ENCODE results near the gene UNC45A. TPM values are rescaled to one million over a fixed set of nuclear protein-coding genes. Genes with fewer than 3 reads are reported as not detected.

The UNC45A gene
- total and polyA plus RNA-seq, 2 of the 13 experiments (the other 11 are each of a cell fraction or from before 2014, with no cell fraction given), result 33.8 to 39.7 TPM

DNA sequence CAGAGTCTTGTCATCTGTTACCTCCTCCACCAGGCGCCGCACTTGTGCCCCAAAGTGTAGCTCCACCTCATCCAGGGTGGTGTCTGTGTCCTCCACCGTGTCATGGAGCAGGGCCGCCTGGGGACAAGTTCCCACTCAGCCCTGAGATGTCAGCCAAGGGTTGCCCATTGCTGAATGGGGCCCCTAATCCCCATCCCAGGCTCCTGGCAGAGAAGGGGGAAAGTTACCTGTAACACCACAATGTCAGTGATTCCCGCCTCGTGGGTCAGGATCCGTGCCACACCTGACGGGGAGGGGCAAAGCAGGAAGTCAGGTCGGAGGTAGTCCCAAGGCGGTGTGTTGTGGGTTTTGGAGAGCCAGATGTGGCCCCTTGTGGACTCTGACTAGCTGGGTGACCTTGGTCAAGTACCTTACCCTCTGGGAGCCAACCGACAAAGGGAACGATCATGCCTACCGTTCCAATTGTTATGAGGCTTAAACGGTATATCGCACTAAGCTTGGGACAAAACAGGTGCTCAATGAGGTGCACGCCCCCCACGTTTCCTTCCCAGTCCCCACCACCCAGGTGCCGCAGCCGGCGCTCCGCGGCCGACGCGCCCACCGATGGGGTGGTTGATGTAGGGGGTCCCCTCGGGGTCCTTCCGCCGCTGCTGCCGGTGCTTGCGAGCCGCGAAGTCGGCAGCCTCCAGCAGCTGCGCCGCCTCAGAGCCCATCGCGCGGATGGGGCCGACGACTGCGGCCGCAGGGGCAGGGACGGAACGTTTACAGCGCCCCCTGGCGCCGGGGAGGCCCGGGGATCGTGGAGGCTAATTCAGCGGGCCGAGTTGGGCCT, 3.0 kb upstream of the UNC45A start, which contains the start of gene HDDC3 (continued):
- TF ChIP-seq, protein P1, sequence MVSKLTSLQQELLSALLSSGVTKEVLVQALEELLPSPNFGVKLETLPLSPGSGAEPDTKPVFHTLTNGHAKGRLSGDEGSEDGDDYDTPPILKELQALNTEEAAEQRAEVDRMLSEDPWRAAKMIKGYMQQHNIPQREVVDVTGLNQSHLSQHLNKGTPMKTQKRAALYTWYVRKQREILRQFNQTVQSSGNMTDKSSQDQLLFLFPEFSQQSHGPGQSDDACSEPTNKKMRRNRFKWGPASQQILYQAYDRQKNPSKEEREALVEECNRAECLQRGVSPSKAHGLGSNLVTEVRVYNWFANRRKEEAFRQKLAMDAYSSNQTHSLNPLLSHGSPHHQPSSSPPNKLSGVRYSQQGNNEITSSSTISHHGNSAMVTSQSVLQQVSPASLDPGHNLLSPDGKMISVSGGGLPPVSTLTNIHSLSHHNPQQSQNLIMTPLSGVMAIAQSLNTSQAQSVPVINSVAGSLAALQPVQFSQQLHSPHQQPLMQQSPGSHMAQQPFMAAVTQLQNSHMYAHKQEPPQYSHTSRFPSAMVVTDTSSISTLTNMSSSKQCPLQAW (CRISPR knock-in tag; IDR thresholded peaks at IDR 0.05), result peak; percentile 60; the same call in 1 of the 2 replicates
- TF ChIP-seq, protein P2, sequence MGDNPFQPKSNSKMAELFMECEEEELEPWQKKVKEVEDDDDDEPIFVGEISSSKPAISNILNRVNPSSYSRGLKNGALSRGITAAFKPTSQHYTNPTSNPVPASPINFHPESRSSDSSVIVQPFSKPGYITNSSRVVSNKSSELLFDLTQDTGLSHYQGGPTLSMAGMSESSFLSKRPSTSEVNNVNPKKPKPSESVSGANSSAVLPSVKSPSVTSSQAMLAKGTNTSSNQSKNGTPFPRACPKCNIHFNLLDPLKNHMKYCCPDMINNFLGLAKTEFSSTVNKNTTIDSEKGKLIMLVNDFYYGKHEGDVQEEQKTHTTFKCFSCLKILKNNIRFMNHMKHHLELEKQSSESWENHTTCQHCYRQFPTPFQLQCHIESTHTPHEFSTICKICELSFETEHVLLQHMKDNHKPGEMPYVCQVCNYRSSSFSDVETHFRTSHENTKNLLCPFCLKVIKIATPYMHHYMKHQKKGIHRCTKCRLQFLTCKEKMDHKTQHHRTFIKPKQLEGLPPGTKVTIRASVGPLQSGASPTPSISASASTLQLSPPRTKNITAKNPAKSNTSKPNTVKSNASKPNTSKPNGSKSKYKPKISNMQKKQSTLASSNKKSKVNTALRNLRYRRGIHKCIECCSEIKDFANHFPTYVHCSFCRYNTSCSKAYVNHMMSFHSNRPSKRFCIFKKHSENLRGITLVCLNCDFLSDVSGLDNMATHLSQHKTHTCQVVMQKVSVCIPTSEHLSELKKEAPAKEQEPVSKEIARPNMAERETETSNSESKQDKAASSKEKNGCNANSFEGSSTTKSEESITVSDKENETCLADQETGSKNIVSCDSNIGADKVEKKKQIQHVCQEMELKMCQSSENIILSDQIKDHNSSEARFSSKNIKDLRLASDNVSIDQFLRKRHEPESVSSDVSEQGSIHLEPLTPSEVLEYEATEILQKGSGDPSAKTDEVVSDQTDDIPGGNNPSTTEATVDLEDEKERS (CRISPR knock-in tag; IDR thresholded peaks at IDR 0.05), result 0 out of 2 replicates have a peak, but pooled peaks have one; percentile 14
- TF ChIP-seq, protein P3, sequence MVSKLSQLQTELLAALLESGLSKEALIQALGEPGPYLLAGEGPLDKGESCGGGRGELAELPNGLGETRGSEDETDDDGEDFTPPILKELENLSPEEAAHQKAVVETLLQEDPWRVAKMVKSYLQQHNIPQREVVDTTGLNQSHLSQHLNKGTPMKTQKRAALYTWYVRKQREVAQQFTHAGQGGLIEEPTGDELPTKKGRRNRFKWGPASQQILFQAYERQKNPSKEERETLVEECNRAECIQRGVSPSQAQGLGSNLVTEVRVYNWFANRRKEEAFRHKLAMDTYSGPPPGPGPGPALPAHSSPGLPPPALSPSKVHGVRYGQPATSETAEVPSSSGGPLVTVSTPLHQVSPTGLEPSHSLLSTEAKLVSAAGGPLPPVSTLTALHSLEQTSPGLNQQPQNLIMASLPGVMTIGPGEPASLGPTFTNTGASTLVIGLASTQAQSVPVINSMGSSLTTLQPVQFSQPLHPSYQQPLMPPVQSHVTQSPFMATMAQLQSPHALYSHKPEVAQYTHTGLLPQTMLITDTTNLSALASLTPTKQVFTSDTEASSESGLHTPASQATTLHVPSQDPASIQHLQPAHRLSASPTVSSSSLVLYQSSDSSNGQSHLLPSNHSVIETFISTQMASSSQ (IDR thresholded peaks at IDR 0.05; ENCODE audit: low read depth), result no peak
- TF ChIP-seq, protein P3 (CRISPR knock-in tag; IDR thresholded peaks at IDR 0.05; ENCODE audit: borderline replicate concordance), result no peak
- TF ChIP-seq GABPA (IDR thresholded peaks at IDR 0.05; ENCODE audit: low read depth, low read length), result peak; percentile 38
- TF ChIP-seq GABPA (CRISPR knock-in tag; IDR thresholded peaks at IDR 0.05; ENCODE audit: low read depth), result peak; percentile 29
- TF ChIP-seq, protein P4, sequence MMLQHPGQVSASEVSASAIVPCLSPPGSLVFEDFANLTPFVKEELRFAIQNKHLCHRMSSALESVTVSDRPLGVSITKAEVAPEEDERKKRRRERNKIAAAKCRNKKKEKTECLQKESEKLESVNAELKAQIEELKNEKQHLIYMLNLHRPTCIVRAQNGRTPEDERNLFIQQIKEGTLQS (CRISPR knock-in tag; IDR thresholded peaks at IDR 0.05), result peak; percentile 34
- no peak for TF ChIP-seq FOSL1 (CRISPR knock-in tag; IDR thresholded peaks at IDR 0.05; ENCODE audit: borderline replicate concordance)
- TF ChIP-seq ZNF605 (CRISPR knock-in tag; IDR thresholded peaks at IDR 0.05), result peak; percentile 89
- TF ChIP-seq, protein P5, sequence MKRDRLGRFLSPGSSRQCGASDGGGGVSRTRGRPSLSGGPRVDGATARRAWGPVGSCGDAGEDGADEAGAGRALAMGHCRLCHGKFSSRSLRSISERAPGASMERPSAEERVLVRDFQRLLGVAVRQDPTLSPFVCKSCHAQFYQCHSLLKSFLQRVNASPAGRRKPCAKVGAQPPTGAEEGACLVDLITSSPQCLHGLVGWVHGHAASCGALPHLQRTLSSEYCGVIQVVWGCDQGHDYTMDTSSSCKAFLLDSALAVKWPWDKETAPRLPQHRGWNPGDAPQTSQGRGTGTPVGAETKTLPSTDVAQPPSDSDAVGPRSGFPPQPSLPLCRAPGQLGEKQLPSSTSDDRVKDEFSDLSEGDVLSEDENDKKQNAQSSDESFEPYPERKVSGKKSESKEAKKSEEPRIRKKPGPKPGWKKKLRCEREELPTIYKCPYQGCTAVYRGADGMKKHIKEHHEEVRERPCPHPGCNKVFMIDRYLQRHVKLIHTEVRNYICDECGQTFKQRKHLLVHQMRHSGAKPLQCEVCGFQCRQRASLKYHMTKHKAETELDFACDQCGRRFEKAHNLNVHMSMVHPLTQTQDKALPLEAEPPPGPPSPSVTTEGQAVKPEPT (CRISPR knock-in tag; IDR thresholded peaks at IDR 0.05; ENCODE audit: low read depth), result peak; percentile 41; the same call in 1 of the 2 replicates
- TF ChIP-seq, protein P6, sequence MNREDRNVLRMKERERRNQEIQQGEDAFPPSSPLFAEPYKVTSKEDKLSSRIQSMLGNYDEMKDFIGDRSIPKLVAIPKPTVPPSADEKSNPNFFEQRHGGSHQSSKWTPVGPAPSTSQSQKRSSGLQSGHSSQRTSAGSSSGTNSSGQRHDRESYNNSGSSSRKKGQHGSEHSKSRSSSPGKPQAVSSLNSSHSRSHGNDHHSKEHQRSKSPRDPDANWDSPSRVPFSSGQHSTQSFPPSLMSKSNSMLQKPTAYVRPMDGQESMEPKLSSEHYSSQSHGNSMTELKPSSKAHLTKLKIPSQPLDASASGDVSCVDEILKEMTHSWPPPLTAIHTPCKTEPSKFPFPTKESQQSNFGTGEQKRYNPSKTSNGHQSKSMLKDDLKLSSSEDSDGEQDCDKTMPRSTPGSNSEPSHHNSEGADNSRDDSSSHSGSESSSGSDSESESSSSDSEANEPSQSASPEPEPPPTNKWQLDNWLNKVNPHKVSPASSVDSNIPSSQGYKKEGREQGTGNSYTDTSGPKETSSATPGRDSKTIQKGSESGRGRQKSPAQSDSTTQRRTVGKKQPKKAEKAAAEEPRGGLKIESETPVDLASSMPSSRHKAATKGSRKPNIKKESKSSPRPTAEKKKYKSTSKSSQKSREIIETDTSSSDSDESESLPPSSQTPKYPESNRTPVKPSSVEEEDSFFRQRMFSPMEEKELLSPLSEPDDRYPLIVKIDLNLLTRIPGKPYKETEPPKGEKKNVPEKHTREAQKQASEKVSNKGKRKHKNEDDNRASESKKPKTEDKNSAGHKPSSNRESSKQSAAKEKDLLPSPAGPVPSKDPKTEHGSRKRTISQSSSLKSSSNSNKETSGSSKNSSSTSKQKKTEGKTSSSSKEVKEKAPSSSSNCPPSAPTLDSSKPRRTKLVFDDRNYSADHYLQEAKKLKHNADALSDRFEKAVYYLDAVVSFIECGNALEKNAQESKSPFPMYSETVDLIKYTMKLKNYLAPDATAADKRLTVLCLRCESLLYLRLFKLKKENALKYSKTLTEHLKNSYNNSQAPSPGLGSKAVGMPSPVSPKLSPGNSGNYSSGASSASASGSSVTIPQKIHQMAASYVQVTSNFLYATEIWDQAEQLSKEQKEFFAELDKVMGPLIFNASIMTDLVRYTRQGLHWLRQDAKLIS (CRISPR knock-in tag; IDR thresholded peaks at IDR 0.05), result no peak
- no peak for TF ChIP-seq GPN1 (CRISPR knock-in tag; IDR thresholded peaks at IDR 0.05; ENCODE audit: borderline replicate concordance)

All from HepG2 (cell line).